Forelimb muscle (tissue), 1 donor: ENCODE measurements around the gene MAGI3. TPM values are rescaled to one million over a fixed set of nuclear protein-coding genes. Genes with fewer than 3 reads are reported as not detected.

Experiments used
- DNase-seq: peaks from one replicate; pipeline ENCODE4 v3.0.0-alpha.2; 2013; ENCODE audit warnings: low read depth
- polyA plus RNA-seq: library from polyadenylated mRNA; unstranded; fragments of 120-200 nt; gene quantifications from one replicate; pipeline ENCODE4 v1.2.1, GENCODE V29; 2013; ENCODE audit not compliant: insufficient read length

MAGI3 gene
- 10.8 TPM for polyA plus RNA-seq

DNA sequence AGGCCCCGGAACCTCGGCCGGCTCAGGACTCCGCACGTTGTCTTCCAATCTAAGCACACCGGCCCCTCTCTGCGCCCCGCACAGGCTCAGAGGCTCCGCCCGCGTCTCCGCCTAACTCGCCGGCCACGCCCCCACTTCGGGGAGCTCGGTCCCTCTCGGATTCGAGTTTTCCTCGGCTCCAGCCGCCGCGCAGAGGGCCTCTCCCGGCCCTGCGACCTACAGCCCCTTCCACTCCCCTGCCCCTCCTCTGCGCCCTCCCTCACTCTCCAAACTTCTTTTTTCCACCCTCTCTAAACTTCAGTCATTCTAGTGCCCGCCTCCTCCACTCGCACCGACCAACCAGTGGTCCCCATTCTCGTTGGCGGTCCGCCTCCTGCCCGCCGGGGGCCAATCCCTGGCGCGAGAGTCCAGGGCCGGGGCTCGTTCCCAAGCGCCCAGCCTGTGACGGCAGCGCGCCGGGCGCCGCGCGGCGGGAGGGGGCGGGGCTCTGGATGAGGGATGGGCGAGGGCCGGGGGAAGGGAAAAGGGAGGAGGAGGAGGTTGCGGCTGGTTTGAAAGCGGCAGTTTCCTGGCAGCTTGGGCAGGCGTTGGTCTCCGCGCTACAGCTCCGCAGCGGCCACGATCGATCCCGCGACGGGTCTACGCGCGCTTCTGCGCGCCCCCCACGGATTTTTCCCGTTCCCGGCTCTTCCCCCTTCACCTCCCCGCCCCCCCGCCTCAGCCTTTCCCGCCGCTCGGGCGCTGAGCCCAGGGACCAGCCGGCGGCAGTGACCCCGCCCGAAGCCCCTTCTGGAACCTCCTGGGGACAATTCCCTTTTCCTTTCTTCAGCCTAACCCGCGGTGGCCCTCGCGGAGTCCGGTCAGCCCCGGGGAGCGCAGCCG lies at the start of gene MAGI3:
Gene MAGI3, plus strand, starts transcription at position 563 of the 882 bp plus-strand sequence. CDS start 519 bp downstream, outside the sequence.
- DNase-seq: peak; percentile 90

DNA sequence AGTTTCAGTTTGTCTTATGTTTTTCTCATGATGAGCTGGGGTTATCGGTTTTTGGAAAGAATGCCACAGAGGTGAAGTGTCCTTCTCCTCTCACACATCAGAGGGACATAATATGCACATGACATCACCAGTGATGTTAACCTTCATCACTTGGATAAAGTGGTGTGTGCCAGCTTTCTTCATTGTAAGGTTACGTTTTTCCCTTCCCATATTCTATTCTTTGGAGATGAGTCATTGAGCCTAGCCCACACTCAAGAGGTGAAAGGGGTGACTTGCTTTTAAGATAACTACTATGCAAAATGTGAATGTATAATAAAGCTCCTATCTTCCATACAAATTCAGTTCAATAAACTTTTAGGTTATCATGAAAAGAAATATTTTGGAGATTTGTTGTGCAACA lies 36.7 kb upstream of the MAGI3 start:
- DNase-seq: no peak

- no peak for DNase-seq
Observed at GRCh38 chr1:113363935-113364334, 26.4 kb upstream of the MAGI3 start.

DNA sequence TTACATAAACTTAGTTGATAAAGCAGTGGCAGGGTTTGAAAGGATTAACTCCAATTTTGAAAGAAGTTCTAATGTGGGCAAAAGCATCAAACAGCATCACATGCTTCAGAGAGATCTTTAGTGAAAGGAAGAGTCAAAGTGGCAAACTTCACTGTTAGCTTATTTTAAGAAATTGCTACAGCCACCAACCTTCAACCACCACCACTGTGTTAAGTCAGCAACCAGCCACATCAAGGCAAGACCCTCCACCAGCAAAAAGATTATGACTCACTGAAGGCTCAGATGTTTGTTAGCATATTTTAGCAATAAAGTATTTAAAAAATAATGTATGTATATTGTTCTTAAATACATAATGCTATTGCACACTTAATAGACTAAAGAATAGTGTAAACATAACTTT lies 21.3 kb upstream of the MAGI3 start:
- no peak for DNase-seq

- no peak for DNase-seq
Observed at GRCh38 chr1:113369699-113370098, 20.6 kb upstream of the MAGI3 start.

DNA sequence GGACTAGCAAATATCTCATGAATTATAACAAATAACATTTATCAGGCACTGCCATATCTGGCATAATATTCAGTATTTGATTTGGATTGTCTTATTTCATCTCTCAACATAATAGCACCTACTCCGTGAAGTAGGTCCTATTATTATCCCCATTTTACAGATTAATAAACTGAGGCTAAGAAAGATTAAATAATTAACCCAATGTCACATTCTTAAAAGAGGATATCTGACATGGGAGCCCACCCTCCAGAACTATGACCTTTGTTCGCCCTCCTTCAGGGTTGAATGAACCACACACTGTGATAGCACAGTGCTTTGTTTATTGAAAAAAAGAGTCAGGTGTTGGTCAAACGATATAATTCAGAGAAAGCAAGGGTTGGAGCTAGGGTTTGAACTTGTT lies 19.4 kb upstream of the MAGI3 start:
- no peak for DNase-seq

GRCh38 chr1:113372546-113372945 lies 17.8 kb upstream of the MAGI3 start:
- no peak for DNase-seq

- no peak for DNase-seq
Observed at GRCh38 chr1:113373644-113374043, 16.7 kb upstream of the MAGI3 start.

DNA sequence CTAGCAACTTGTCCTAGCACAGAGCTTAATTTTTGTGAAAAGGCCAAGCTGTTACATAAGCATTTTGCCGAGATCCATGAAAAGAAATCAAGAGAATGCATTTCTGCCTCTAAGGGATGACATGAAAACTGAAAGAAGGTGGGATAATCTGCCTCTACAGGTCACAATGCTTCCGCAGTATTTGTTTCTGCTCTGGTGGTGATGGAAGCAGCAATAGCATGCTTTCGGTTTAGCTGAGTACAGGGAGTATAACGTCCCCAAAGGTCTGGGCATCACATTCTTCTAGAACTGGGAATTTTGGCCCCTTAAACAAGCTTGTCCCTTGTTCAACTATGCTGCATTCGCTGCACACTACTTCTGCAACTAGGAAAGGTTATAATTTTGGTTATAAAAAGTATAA lies 14.4 kb upstream of the MAGI3 start:
- DNase-seq: no peak

GRCh38 chr1:113380075-113380474 lies 10.2 kb upstream of the MAGI3 start:
- DNase-seq: no peak

DNA sequence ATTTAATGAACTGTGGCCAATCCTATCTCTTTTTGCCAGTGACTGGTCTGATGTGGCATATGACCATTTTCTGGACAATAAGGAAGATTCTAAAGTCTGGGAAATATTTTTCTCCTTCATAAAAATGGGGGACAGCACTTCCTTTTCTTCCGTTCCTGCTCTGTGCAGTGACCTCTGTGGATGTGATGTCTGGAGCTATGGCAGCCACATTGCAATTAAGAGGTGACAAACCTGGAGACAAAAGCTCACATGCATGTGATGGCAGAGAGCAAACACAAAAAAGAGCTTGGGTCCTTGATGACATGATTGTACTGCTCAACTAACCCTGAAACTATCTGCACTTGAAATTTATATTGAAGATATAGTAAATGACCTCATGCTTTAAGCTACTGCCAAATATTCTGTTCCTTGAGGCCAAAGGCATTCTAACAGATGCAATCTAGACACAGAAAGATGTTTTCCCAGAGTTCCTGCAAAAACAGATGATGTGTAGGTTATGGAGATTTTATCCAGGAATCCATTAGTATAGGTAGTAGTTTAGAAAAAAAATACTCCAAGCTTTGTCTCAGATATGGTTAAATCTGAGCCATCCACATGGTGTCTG lies 2.2 kb upstream of the MAGI3 start:
- DNase-seq: no peak

- DNase-seq: no peak
Observed at GRCh38 chr1:113388621-113389358, 1.5 kb upstream of the MAGI3 start.

DNA sequence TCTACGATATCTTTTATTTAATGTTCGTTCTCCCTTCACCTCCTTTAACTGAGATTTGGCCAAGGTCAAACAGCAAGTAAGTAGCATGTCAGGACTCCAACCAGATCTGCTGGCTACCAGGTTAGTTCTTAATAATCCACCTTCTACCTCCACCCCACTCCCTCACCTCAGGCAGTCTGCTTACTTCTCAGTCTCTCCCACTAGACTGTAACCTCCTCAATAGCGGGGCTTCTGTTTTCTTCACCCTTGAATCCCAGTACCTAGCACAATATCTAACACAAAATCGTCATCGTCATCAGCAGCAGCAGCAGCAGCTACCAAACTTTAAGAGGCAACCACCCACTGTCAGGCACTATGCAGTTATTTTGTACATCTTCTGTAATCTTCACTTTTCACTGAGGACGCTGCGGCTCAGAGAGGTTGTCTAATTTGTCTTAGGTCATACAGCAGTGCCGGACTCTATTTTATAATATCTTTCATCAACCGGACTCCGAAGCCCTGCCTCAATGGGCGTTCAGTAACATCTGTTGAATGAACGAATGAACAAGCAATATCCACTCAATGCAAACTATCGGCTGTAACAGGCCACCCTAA lies 859 bp upstream of the MAGI3 start:
- DNase-seq: no peak

GRCh38 chr1:113390871-113391648 lies 745 bp downstream of the MAGI3 start:
- no peak for DNase-seq

DNA sequence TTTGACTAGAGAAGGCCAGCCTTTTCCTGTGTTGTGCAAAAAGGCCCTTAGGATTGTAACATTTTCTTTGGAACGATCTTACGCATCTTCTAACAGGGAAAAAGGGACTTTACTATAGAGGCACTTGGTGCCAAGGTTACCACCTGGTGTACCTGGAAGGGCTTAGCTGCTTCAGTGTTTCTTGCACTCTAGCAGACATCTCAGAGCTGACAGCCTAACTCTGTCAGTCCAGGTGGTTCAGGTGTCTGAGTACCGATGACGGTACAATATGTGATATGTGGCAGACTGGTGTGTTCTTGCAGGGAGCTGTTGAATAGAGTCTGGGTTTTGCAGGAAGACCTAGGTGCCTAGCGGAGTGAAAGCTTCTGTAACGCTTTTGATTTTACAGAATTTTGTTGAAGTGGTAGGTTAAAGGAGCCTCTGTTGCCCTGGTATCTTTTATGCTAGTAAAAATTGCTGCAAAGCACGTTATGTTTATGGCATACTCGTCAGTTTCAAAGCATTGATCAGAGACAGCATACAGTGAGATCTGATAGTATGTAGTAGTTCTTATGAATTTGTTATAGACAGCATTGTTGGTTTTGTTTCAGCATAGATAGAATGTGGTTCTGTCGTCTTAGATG lies 1.4 kb downstream of the MAGI3 start:
- DNase-seq: no peak

GRCh38 chr1:113392541-113393128 lies 2.3 kb downstream of the MAGI3 start:
- DNase-seq: no peak

- DNase-seq: no peak
Observed at GRCh38 chr1:113394043-113394862, 3.9 kb downstream of the MAGI3 start.

- no peak for DNase-seq
Observed at GRCh38 chr1:113394863-113395259, 4.5 kb downstream of the MAGI3 start.

DNA sequence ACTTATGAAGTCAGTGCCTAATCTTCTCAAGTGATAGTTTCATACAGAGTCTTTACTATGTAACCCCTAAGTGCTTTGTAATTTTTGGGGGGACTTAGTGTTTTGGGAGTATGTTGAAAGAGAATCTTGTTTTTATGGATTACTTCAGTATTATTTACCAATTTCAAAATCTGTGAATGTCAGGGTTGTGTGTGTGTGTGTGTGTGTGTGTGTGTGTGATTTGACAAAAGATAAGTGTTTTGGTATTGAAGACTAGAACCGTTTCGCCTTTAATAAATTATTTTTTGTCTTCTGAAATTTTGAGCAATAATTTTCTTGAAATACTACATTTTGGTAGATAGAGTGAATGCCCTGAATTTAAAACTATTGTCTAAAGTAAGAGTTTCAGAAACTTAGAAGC lies 5.8 kb downstream of the MAGI3 start:
- DNase-seq: no peak

DNA sequence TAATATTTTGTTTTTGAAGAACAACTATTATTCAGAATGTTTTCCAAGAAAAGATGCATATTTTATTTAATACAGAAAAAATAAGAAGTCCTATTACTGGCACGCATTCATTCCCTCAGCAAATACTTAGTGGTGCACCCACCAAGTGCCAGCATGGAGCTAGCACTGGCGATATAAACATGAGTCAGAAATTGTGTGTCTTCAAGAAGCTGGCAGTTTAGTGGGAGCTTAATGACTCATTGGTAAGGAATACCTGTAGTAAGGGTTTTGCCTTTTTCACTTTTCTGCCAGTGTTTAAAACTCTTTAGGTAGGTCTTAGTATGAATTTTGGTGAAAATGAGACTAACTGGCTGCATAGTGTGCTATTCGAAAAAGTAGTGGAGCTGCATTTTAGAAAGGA lies 6.3 kb downstream of the MAGI3 start:
- DNase-seq: no peak
